ENCODE results near the gene CBX7. TPM values are rescaled to one million over a fixed set of nuclear protein-coding genes. Genes with fewer than 3 reads are reported as not detected.

CBX7 gene
- total and polyA plus RNA-seq, 2 of the 8 experiments (the other 6 are each of a cell fraction or from before 2014, with no cell fraction given), result 6.9 to 8.7 TPM

- no peak for TF ChIP-seq JUND (IDR thresholded peaks at IDR 0.05; ENCODE audit: low read length)
- no peak for TF ChIP-seq CHD2 (IDR thresholded peaks at IDR 0.05; ENCODE audit: low read length)
- no peak for TF ChIP-seq ATF3 (IDR thresholded peaks at IDR 0.05; ENCODE audit: insufficient read depth, low read depth, low read length)
- TF ChIP-seq TEAD4 (IDR thresholded peaks at IDR 0.05; ENCODE audit: low read depth, low read length), result no peak
- no peak for TF ChIP-seq BCL11A (IDR thresholded peaks at IDR 0.05; ENCODE audit: low read depth in 2 of 2, low read length in 2 of 2)
- no peak for TF ChIP-seq MAFK (IDR thresholded peaks at IDR 0.05; ENCODE audit: low read depth, low read length)
- no peak for TF ChIP-seq SP1 (IDR thresholded peaks at IDR 0.05; ENCODE audit: low read depth, low read length)
These were observed 41.6 kb upstream of the CBX7 start (continued) for GRCh38 chr22:39194098-39194497.
